GOT3 (cell line): ENCODE measurements around the gene SUCNR1.
"Not testable (repeated sequence)": the region's sequence is repeated elsewhere in the genome, so short reads cannot be mapped to it uniquely, and the experiment has no call there.

ENCODE experiments used
- DNase-seq: peaks from one replicate; lab custom pipeline; 2025; ENCODE audit warnings: mixed read lengths; lab: John Stamatoyannopoulos, UW

SUCNR1 gene

GRCh38 chr3:151873398-151873797, at the start of gene SUCNR1:
Gene SUCNR1 (plus strand): TSS chr3:151873643. CDS start chr3:151879893, 6,250 bp downstream.
- no peak for DNase-seq

GRCh38 chr3:151827816-151828215, 45.6 kb upstream of the SUCNR1 start:
- DNase-seq: no peak

- DNase-seq: no peak
These were observed 37.5 kb upstream of the SUCNR1 start for GRCh38 chr3:151835751-151836525.

GRCh38 chr3:151837057-151837456, 36.4 kb upstream of the SUCNR1 start:
- no peak for DNase-seq

GRCh38 chr3:151838574-151839312, 34.7 kb upstream of the SUCNR1 start:
- DNase-seq: no peak

GRCh38 chr3:151839313-151839631, 34.2 kb upstream of the SUCNR1 start:
- DNase-seq: no peak

- no peak for DNase-seq
These were observed 31.6 kb upstream of the SUCNR1 start for GRCh38 chr3:151841801-151842200.

GRCh38 chr3:151843275-151843674, 30.2 kb upstream of the SUCNR1 start:
- DNase-seq: no peak

GRCh38 chr3:151845306-151845905, 28.0 kb upstream of the SUCNR1 start:
- DNase-seq: no peak

- DNase-seq: not testable (repeated sequence)
These were observed 23.4 kb upstream of the SUCNR1 start for GRCh38 chr3:151850065-151850464.

- no peak for DNase-seq
These were observed 21.2 kb upstream of the SUCNR1 start for GRCh38 chr3:151852074-151852811.

- no peak for DNase-seq
These were observed 17.3 kb upstream of the SUCNR1 start for GRCh38 chr3:151856118-151856517.

GRCh38 chr3:151856641-151857040, 16.8 kb upstream of the SUCNR1 start:
- DNase-seq: no peak

- DNase-seq: no peak
These were observed 14.2 kb upstream of the SUCNR1 start for GRCh38 chr3:151859233-151859673.

GRCh38 chr3:151859905-151860304, 13.5 kb upstream of the SUCNR1 start:
- DNase-seq: no peak

GRCh38 chr3:151863611-151864010, 9.8 kb upstream of the SUCNR1 start:
- no peak for DNase-seq

- no peak for DNase-seq
These were observed 8.9 kb upstream of the SUCNR1 start for GRCh38 chr3:151864423-151865101.

GRCh38 chr3:151866711-151867410, 6.6 kb upstream of the SUCNR1 start:
- DNase-seq: no peak

GRCh38 chr3:151867666-151868065, 5.8 kb upstream of the SUCNR1 start:
- DNase-seq: no peak

- DNase-seq: no peak
These were observed 4.3 kb upstream of the SUCNR1 start for GRCh38 chr3:151869181-151869580.
